Chondrocyte (in vitro differentiated cells): ENCODE results near the gene BBIP1. TPM values are rescaled to one million over a fixed set of nuclear protein-coding genes. Genes with fewer than 3 reads are reported as not detected.

Source experiments
- DNase-seq: peaks from one replicate; pipeline ENCODE4 v3.0.0; 2021; ENCODE audit warnings: mixed read lengths, low spot score
- H3K27ac Mint-ChIP-seq: one replicate; pipeline ENCODE4 v1.8.0; 2021; ENCODE audit warnings: mild to moderate bottlenecking, moderate library complexity, mixed read lengths; ENCODE audit not compliant: unreplicated experiment
- H3K27me3 Mint-ChIP-seq: 2 replicates; pipeline ENCODE4 v1.8.0; 2021; ENCODE audit warnings: low read depth, mixed read lengths
- H3K36me3 Mint-ChIP-seq: 2 replicates; pipeline ENCODE4 v1.8.0; 2021; ENCODE audit warnings: low read depth, mixed read lengths
- H3K4me1 Mint-ChIP-seq: 2 replicates; pipeline ENCODE4 v1.8.0; 2021; ENCODE audit warnings: low read depth, mild to moderate bottlenecking, mixed read lengths
- H3K4me3 Mint-ChIP-seq: one replicate; pipeline ENCODE4 v1.8.0; 2021; ENCODE audit warnings: mild to moderate bottlenecking, moderate library complexity, mixed read lengths; ENCODE audit not compliant: unreplicated experiment
- H3K9me3 Mint-ChIP-seq: 2 replicates; pipeline ENCODE4 v1.8.0; 2021; ENCODE audit warnings: low read depth, mixed read lengths
- total RNA-seq: library from RNA; stranded (reverse); gene quantifications from 3 replicates; pipeline ENCODE4 v1.2.1, GENCODE V29; 2021
- TF ChIP-seq, protein P1 (sequence below): fragments of 200-600 bp; sonication (generic); IDR thresholded peaks from 2 replicates; pipeline ENCODE4 v1.5.0; 2021; ENCODE audit warnings: antibody characterized with exemption, mild to moderate bottlenecking, moderate library complexity

BBIP1 gene
- total RNA-seq, 1 donor from 2014 or later, result 22.2 TPM

GRCh38 chr10:110923856-110924493 is 5.0 kb upstream of the BBIP1 start:
- TF ChIP-seq, protein P1, sequence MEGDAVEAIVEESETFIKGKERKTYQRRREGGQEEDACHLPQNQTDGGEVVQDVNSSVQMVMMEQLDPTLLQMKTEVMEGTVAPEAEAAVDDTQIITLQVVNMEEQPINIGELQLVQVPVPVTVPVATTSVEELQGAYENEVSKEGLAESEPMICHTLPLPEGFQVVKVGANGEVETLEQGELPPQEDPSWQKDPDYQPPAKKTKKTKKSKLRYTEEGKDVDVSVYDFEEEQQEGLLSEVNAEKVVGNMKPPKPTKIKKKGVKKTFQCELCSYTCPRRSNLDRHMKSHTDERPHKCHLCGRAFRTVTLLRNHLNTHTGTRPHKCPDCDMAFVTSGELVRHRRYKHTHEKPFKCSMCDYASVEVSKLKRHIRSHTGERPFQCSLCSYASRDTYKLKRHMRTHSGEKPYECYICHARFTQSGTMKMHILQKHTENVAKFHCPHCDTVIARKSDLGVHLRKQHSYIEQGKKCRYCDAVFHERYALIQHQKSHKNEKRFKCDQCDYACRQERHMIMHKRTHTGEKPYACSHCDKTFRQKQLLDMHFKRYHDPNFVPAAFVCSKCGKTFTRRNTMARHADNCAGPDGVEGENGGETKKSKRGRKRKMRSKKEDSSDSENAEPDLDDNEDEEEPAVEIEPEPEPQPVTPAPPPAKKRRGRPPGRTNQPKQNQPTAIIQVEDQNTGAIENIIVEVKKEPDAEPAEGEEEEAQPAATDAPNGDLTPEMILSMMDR, result no peak
- peaks cover 48% of the 10 kb centered on the region for H3K4me1 Mint-ChIP-seq
- no peaks in the 10 kb centered on the region for H3K36me3 Mint-ChIP-seq
- no peaks in the 10 kb centered on the region for H3K27me3 Mint-ChIP-seq
- peak overlapping the region; percentile 29 for H3K27ac Mint-ChIP-seq
- H3K9me3 Mint-ChIP-seq, result no peaks in the 10 kb centered on the region
- H3K4me3 Mint-ChIP-seq, result no peak overlapping the region
- DNase-seq, result no peak

- TF ChIP-seq, protein P1, result no peak
- peak; percentile 68 for DNase-seq
- Mint-ChIP-seq H3K27ac (peak overlapping the region; percentile 93), H3K36me3 (no peaks in the 10 kb centered on the region), H3K27me3 (no peaks in the 10 kb centered on the region), H3K4me1 (peaks cover 61% of the 10 kb centered on the region), H3K9me3 (no peaks in the 10 kb centered on the region), H3K4me3 (peak overlapping the region; percentile 91)
Observed at GRCh38 chr10:110919971-110920881, 1.2 kb upstream of the BBIP1 start.

GRCh38 chr10:110919349-110919931 is 460 bp upstream of the BBIP1 start, which contains the start of gene SHOC2:
Gene SHOC2 (plus strand): TSS chr10:110919604. CDS start chr10:110964359, 44,755 bp downstream.
- no peaks in the 10 kb centered on the region for H3K36me3 Mint-ChIP-seq
- H3K27ac Mint-ChIP-seq, result peak within 1 kb of the TSS; percentile 100
- no peaks in the 10 kb centered on the region for H3K9me3 Mint-ChIP-seq
- H3K4me3 Mint-ChIP-seq, result peak within 1 kb of the TSS; percentile 91
- TF ChIP-seq, protein P1, result peak; percentile 63
- peaks cover 64% of the 10 kb centered on the region for H3K4me1 Mint-ChIP-seq
- peak; percentile 100 for DNase-seq
- H3K27me3 Mint-ChIP-seq, result no peaks in the 10 kb centered on the region

DNA sequence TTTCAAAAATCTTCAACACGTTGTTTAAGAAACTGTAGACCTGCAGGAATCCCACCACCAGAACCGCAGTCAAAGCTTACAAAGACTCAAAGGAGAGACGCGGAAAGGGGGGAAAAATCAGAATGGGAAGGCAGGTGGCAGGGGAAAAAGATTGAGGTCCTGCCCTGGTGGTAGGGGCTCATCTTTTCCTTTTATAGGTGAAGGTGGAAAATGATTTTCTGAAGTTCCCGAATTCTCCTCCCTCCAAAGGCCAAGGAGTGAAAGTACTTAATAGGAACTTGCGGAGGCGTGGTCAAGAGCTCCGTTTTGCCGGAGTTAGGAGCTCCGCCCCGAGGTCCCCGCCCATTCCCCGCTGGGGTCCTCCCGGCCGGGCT is 724 bp downstream of the BBIP1 start:
- DNase-seq, result no peak
- Mint-ChIP-seq H3K9me3 (no peaks in the 10 kb centered on the region), H3K4me1 (peaks cover 61% of the 10 kb centered on the region), H3K36me3 (no peaks in the 10 kb centered on the region), H3K4me3 (peak overlapping the region; percentile 87), H3K27ac (peak overlapping the region; percentile 100), H3K27me3 (no peaks in the 10 kb centered on the region)
- TF ChIP-seq, protein P1, result peak; percentile 42
